ENCODE data around the gene PHACTR1. TPM values are rescaled to one million over a fixed set of nuclear protein-coding genes. Genes with fewer than 3 reads are reported as not detected.

Gene PHACTR1
- total RNA-seq, 1 experiment from 2014 or later: 0.05 TPM

DNA sequence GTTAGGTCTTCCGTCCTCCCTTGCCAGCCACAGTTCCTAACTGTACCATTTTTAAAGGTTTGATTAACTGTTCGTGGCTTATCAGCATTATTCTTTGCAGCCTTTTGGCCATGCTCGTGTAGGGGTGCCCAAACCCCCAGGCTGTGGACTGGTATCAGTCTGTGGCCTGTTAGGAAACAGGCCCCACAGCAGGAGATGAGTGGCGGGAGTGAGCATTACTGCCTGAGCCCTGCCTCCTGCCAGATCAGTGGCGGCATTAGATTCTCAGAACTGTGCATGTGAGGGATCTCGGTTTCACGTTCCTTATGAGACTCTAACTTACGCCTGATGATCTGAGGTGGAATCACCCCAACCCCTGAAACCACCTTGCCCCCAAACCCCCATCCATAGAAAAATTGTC, 532.4 kb downstream of the PHACTR1 start:
- DNase-seq (ENCODE audit: low read depth, low spot score) (no peak), ATAC-seq (no peak)
- Histone ChIP-seq H3K27ac (ENCODE audit: low read length) (no peak overlapping the region), H3K9me3 (ENCODE audit: control insufficient read depth, insufficient read depth, low read depth, low read length) (no peaks in the 10 kb centered on the region), H3K4me1 (ENCODE audit: control insufficient read depth, insufficient read depth, low read length) (no peaks in the 10 kb centered on the region), H3K36me3 (ENCODE audit: control insufficient read depth, insufficient read depth, low read length) (no peaks in the 10 kb centered on the region), H3K27me3 (ENCODE audit: control insufficient read depth, insufficient read depth, low read length) (no peaks in the 10 kb centered on the region; the same call in 1 of the 2 replicates), H3K4me3 (ENCODE audit: low read depth in 2 of 2, low read length in 2 of 2) (no peak overlapping the region)
- ChIA-PET CTCF (no interaction called here), POLR2A (no interaction called here)
- BruUV-seq (replicated peaks): no TSS peak
- in situ Hi-C loops (cut with HindIII; ENCODE audit: low pct_unique_long_range_greater_than_20kb, low sequenced_read_pairs): no loop called here
- intact Hi-C loops (cut with micrococcal nuclease; ENCODE audit: unreplicated experiment): no loop called here
- TF ChIP-seq POLR2AphosphoS5 (IDR thresholded peaks at IDR 0.05; ENCODE audit: low read depth, low read length): no peak
- TF ChIP-seq, protein P1, sequence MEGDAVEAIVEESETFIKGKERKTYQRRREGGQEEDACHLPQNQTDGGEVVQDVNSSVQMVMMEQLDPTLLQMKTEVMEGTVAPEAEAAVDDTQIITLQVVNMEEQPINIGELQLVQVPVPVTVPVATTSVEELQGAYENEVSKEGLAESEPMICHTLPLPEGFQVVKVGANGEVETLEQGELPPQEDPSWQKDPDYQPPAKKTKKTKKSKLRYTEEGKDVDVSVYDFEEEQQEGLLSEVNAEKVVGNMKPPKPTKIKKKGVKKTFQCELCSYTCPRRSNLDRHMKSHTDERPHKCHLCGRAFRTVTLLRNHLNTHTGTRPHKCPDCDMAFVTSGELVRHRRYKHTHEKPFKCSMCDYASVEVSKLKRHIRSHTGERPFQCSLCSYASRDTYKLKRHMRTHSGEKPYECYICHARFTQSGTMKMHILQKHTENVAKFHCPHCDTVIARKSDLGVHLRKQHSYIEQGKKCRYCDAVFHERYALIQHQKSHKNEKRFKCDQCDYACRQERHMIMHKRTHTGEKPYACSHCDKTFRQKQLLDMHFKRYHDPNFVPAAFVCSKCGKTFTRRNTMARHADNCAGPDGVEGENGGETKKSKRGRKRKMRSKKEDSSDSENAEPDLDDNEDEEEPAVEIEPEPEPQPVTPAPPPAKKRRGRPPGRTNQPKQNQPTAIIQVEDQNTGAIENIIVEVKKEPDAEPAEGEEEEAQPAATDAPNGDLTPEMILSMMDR (IDR thresholded peaks at IDR 0.05): no peak

DNA sequence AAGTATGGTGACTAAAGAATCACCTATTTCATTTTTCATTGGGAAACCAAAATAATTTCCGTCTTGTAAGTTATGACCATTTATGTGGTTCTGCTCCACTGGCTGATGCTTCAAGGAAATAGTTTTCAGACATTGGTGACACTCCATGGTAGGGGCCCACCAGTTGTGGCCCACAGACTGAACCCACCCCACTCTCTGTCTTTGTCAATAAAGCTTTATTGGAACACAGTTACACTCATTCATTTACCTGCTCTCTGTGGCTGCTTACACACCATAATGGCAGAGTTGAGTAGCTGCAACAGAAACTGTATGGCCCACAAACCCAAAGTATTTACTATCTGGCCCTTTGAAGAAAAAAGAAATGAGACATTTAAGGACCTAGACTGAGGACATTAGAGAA, 533.2 kb downstream of the PHACTR1 start:
- TF ChIP-seq TCF7L2 (IDR thresholded peaks at IDR 0.05; ENCODE audit: low read depth, low read length) (no peak), POLR2AphosphoS5 (IDR thresholded peaks at IDR 0.05; ENCODE audit: low read depth, low read length) (no peak), SIN3A (IDR thresholded peaks at IDR 0.05; ENCODE audit: borderline replicate concordance, insufficient read depth, low read depth, low read length) (no peak)
- TF ChIP-seq, protein P1 (IDR thresholded peaks at IDR 0.05): no peak
- TF ChIP-seq, protein P2, sequence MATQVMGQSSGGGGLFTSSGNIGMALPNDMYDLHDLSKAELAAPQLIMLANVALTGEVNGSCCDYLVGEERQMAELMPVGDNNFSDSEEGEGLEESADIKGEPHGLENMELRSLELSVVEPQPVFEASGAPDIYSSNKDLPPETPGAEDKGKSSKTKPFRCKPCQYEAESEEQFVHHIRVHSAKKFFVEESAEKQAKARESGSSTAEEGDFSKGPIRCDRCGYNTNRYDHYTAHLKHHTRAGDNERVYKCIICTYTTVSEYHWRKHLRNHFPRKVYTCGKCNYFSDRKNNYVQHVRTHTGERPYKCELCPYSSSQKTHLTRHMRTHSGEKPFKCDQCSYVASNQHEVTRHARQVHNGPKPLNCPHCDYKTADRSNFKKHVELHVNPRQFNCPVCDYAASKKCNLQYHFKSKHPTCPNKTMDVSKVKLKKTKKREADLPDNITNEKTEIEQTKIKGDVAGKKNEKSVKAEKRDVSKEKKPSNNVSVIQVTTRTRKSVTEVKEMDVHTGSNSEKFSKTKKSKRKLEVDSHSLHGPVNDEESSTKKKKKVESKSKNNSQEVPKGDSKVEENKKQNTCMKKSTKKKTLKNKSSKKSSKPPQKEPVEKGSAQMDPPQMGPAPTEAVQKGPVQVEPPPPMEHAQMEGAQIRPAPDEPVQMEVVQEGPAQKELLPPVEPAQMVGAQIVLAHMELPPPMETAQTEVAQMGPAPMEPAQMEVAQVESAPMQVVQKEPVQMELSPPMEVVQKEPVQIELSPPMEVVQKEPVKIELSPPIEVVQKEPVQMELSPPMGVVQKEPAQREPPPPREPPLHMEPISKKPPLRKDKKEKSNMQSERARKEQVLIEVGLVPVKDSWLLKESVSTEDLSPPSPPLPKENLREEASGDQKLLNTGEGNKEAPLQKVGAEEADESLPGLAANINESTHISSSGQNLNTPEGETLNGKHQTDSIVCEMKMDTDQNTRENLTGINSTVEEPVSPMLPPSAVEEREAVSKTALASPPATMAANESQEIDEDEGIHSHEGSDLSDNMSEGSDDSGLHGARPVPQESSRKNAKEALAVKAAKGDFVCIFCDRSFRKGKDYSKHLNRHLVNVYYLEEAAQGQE (IDR thresholded peaks at IDR 0.05; ENCODE audit: insufficient read depth in 1 of 2, low read depth in 2 of 2, low read length in 1 of 2): no peak
- intact Hi-C loops (cut with micrococcal nuclease; ENCODE audit: unreplicated experiment): no loop called here
- no peak overlapping the region for H3K27ac ChIP-seq (ENCODE audit: low read length)
- POLR2A ChIA-PET: no interaction called here
- no peak for ATAC-seq
- H3K27me3 ChIP-seq (ENCODE audit: control insufficient read depth, insufficient read depth, low read length): no peaks in the 10 kb centered on the region; the same call in 1 of the 2 replicates
- no peaks in the 10 kb centered on the region for H3K9me3 ChIP-seq (ENCODE audit: control insufficient read depth, insufficient read depth, low read depth, low read length)
- CTCF ChIA-PET: interaction anchor here (0.7 kb wide), 1 partner anchor 238 kb away, joined by 5 read pairs; the partner anchor contains the start of gene GFOD1
- H3K36me3 ChIP-seq (ENCODE audit: control insufficient read depth, insufficient read depth, low read length): no peaks in the 10 kb centered on the region
- in situ Hi-C loops (cut with HindIII; ENCODE audit: low pct_unique_long_range_greater_than_20kb, low sequenced_read_pairs): no loop called here
- no peak for DNase-seq (ENCODE audit: low read depth, low spot score)
- H3K4me1 ChIP-seq (ENCODE audit: control insufficient read depth, insufficient read depth, low read length): no peaks in the 10 kb centered on the region
- no TSS peak for BruUV-seq (replicated peaks)
- no peak overlapping the region for H3K4me3 ChIP-seq (ENCODE audit: low read depth in 2 of 2, low read length in 2 of 2)
